Placental epithelial cell (primary cell): ENCODE measurements around the gene SERPINB3. TPM values are rescaled to one million over a fixed set of nuclear protein-coding genes. Genes with fewer than 3 reads are reported as not detected.

Experiments
- total RNA-seq: library from RNA; depleted of rRNA; stranded (reverse); fragments of >200 nt; gene quantifications from 2 replicates; pipeline ENCODE4 v1.2.3, GENCODE V29; 2012

SERPINB3 gene
- not detected in 2 replicates for total RNA-seq

GRCh38 chr18:63661750-63662149 lies at the start of gene SERPINB3:
Gene SERPINB3 (minus strand): TSS chr18:63661893. CDS start chr18:63661216, 677 bp downstream.

DNA sequence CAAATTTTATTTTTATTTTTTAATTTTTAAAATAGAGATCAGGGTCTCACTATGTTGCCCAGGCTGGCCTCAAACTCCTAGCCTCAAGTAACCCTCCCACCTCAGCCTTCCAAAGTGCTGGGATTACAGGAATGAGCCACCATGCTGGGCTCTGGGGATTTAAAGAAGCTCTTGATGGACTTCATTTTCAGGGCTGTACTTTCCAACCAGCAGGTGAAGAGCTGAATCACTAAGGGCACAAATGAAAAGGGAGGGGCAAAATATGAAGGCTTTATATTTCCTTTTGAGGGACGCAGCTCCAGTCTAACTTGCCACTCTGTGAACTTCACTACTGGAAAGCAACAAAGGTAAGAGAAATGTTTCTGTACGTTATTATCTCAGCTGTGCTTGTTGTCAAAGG lies 41.0 kb upstream of the SERPINB3 start, which contains the start of gene SERPINB11:
Gene SERPINB11 (plus strand): TSS at position 301 of the 400 bp plus-strand sequence. CDS start 7,234 bp downstream, outside the sequence.

GRCh38 chr18:63644142-63644541 lies 17.6 kb downstream of the SERPINB3 start, which contains the start of gene SERPINB4:
Gene SERPINB4 (minus strand): TSS chr18:63644256. CDS start chr18:63643577, 679 bp downstream.

Other genes starting within 250 kb of the SERPINB3 start
- gene VPS4B, start 239.4 kb downstream of the SERPINB3 start, total RNA-seq: 47.9 and 53.8 TPM in 2 replicates
- gene SERPINB5, start 184.9 kb downstream of the SERPINB3 start, total RNA-seq: 7.9 and 24.2 TPM in 2 replicates
- gene SERPINB12, start 119.5 kb downstream of the SERPINB3 start, total RNA-seq: not detected in 2 replicates
- not detected in 2 replicates for gene SERPINB13, start 74.5 kb downstream of the SERPINB3 start, total RNA-seq
- not detected in 2 replicates for gene SERPINB4, start 17.6 kb downstream of the SERPINB3 start, total RNA-seq
- gene SERPINB11, start 41.1 kb upstream of the SERPINB3 start, total RNA-seq: not detected in 2 replicates
- 0.79 and 15.1 TPM in 2 replicates for gene SERPINB7, start 113.5 kb upstream of the SERPINB3 start, total RNA-seq
- gene SERPINB2, start 225.8 kb upstream of the SERPINB3 start, total RNA-seq: 0.98 and 4.7 TPM in 2 replicates
- gene SERPINB10, start 246.1 kb upstream of the SERPINB3 start, total RNA-seq: not detected in 2 replicates